GM12891 (cell line): ENCODE results near the gene DPYSL3.

ENCODE experiments used
- POLR2A ChIP-seq: IDR thresholded peaks from 2 replicates; pipeline ENCODE4 v1.6.1; 2011; ENCODE audit warnings: low read depth, low read length, control low read depth
- POLR2AphosphoS5 ChIP-seq: IDR thresholded peaks from 2 replicates; pipeline ENCODE4 v1.6.1; 2011; ENCODE audit warnings: low read depth, low read length, control low read depth
- SPI1 ChIP-seq: IDR thresholded peaks from 2 replicates; pipeline ENCODE4 v1.6.1; 2011; ENCODE audit warnings: low read depth, low read length, control low read depth
- TAF1 ChIP-seq: IDR thresholded peaks from 2 replicates; pipeline ENCODE4 v1.6.1; 2011; ENCODE audit warnings: low read depth, low read length, control low read depth

DNA sequence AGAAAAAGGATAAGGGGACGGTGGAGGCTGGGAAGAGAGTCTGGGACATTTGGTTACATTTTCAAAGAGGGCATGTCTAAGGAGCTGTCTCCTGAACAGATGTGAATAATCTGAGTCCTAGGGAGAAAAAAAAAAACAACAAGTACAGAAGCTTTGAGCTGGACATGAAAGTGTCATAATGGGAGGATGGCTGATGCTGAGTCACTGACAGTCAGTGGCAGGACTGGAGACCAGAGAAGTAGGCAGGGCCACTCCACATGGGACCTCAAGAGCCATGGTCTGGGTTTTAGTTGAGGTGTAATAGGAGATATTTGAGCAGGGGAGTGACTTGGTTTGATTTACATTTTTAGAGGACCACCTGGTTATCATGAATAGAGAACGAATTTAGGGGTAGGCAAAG lies 70.6 kb downstream of the DPYSL3 start:
- no peak for TF ChIP-seq POLR2AphosphoS5
- no peak for TF ChIP-seq POLR2A
- TF ChIP-seq TAF1, result no peak
- TF ChIP-seq SPI1, result no peak
